ENCODE data around the gene ZNF91.

ZNF91 gene

DNA sequence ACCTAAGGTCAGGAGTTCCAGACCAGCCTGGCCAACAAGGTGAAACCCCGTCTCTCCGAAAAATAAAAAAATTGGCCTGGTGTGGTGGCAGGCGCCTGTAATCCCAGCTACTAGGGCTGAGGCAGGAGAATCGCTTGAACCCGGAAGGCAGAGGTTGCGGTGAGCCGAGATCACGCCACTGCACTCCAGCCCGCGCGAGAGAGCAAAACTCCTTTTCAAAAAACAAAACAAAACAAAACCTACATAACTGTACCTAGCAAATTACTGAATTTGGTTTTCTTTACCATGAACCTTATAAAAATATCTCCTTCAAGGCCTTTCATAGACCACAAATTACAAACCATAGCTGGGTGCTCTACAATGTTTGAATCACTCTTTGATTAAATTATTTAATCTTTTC lies 760 bp downstream of the ZNF91 start:
- in situ Hi-C loops (cut with HindIII; ENCODE audit: low pct_ligation_motif_present, low sequenced_read_pairs), result no loop called here
- Histone ChIP-seq H3K4me3 (ENCODE audit: low read depth, low read length) (peak overlapping the region; percentile 78), H3K27ac (peak overlapping the region; percentile 97), H3K27me3 (replicated peaks) (no peaks in the 10 kb centered on the region), H3K36me3 (replicated peaks) (peaks cover under 1% of the 10 kb centered on the region)
- DNase-seq, result peak; percentile 48
- TF ChIP-seq, protein P1, sequence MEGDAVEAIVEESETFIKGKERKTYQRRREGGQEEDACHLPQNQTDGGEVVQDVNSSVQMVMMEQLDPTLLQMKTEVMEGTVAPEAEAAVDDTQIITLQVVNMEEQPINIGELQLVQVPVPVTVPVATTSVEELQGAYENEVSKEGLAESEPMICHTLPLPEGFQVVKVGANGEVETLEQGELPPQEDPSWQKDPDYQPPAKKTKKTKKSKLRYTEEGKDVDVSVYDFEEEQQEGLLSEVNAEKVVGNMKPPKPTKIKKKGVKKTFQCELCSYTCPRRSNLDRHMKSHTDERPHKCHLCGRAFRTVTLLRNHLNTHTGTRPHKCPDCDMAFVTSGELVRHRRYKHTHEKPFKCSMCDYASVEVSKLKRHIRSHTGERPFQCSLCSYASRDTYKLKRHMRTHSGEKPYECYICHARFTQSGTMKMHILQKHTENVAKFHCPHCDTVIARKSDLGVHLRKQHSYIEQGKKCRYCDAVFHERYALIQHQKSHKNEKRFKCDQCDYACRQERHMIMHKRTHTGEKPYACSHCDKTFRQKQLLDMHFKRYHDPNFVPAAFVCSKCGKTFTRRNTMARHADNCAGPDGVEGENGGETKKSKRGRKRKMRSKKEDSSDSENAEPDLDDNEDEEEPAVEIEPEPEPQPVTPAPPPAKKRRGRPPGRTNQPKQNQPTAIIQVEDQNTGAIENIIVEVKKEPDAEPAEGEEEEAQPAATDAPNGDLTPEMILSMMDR (IDR thresholded peaks at IDR 0.05; ENCODE audit: low read depth, low read length, missing control alignments), result no peak

DNA sequence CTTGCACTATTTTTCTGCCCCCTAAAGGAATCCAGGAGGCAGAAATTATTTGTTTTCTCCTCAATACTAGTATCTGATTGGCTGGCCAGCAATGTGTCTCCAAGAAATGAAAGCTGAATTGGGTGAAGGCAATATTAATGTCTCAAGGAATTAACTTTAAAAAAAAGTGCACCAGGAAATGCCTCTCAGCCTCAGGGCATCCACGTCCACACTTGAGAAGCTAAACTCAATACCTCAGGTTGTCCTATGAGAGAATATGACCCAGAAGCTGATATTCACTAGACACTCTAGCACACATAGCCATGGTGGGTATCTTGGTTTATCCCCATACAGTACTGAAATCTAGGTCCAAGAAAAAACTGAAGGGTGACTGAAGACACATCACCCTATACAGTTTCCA lies 2.1 kb downstream of the ZNF91 start:
- TF ChIP-seq, protein P1 (IDR thresholded peaks at IDR 0.05; ENCODE audit: low read depth, low read length, missing control alignments), result no peak
- in situ Hi-C loops (cut with HindIII; ENCODE audit: low pct_ligation_motif_present, low sequenced_read_pairs), result no loop called here
- no peak for DNase-seq
- no peaks in the 10 kb centered on the region for H3K27me3 ChIP-seq (replicated peaks)
- H3K4me3 ChIP-seq (ENCODE audit: low read depth, low read length), result no peak overlapping the region
- H3K36me3 ChIP-seq (replicated peaks), result peaks cover 2% of the 10 kb centered on the region
- H3K27ac ChIP-seq, result no peak overlapping the region

DNA sequence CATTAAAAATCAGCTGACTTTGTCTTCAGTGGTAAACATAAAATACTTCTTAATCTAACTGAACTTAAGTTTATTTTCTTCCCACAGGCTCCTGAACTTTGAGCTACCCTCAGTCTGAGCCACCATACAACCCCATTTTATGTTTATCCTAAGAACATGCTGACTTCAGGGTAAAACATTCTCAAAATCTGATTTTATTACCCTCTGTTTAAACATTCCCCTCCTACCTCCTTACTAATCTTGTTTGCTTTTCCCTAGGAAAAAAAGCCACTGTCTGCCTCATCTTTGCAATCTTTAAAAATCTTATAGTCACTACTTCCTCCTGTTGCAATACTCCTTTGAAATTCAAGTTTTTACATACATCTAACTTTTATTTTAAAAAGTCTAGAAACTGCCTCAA lies 4.0 kb downstream of the ZNF91 start:
- Histone ChIP-seq H3K27ac (no peak overlapping the region), H3K4me3 (ENCODE audit: low read depth, low read length) (no peak overlapping the region), H3K36me3 (replicated peaks) (peaks cover 2% of the 10 kb centered on the region), H3K27me3 (replicated peaks) (no peaks in the 10 kb centered on the region)
- DNase-seq, result no peak
- in situ Hi-C loops (cut with HindIII; ENCODE audit: low pct_ligation_motif_present, low sequenced_read_pairs), result no loop called here
- TF ChIP-seq, protein P1 (IDR thresholded peaks at IDR 0.05; ENCODE audit: low read depth, low read length, missing control alignments), result no peak

DNA sequence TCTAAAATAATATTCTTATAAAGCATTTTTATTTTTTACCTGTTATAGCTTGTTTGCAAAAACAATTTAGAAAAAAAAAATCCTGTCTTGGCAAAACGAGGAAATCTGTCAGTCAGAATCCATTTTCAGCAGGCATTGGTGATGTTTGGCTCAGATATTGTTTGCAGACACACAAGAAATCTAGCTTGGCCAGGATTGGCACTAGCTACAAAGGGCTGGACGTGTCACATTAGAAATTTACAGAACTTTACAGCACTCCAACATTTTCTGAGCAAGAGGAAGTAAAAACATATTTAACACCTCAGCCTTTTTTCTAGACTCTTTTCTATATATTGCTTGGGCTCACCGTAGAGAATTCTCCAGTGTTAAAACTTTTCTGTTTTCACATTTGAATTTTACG lies 9.9 kb downstream of the ZNF91 start:
- no peak overlapping the region for H3K27ac ChIP-seq
- in situ Hi-C loops (cut with HindIII; ENCODE audit: low pct_ligation_motif_present, low sequenced_read_pairs), result no loop called here
- no peak overlapping the region for H3K4me3 ChIP-seq (ENCODE audit: low read depth, low read length)
- H3K36me3 ChIP-seq (replicated peaks), result peaks cover 22% of the 10 kb centered on the region
- TF ChIP-seq, protein P1 (IDR thresholded peaks at IDR 0.05; ENCODE audit: low read depth, low read length, missing control alignments), result no peak
- no peaks in the 10 kb centered on the region for H3K27me3 ChIP-seq (replicated peaks)
- no peak for DNase-seq

DNA sequence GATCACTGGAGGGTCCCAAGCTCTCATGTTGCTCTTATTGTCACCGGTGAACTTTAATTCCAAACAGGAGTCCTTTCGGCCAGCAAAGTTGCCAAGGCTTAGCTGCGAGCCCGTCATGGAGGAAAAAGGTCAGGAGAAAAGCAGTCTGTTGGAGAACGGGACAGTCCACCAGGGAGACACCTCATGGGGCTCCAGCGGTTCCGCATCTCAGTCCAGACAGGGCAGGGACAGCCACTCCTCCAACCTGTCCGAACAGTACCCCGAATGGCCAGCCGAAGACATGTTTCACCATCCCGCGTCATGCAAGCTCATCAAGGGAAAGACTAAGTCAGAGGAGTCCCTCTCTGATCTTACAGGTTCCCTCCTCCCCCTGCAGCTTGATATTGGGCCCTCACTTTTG lies 10.4 kb downstream of the ZNF91 start:
- in situ Hi-C loops (cut with HindIII; ENCODE audit: low pct_ligation_motif_present, low sequenced_read_pairs), result no loop called here
- Histone ChIP-seq H3K27me3 (replicated peaks) (no peaks in the 10 kb centered on the region), H3K4me3 (ENCODE audit: low read depth, low read length) (no peak overlapping the region), H3K27ac (no peak overlapping the region), H3K36me3 (replicated peaks) (peaks cover 22% of the 10 kb centered on the region)
- TF ChIP-seq, protein P1 (IDR thresholded peaks at IDR 0.05; ENCODE audit: low read depth, low read length, missing control alignments), result no peak
- no peak for DNase-seq

DNA sequence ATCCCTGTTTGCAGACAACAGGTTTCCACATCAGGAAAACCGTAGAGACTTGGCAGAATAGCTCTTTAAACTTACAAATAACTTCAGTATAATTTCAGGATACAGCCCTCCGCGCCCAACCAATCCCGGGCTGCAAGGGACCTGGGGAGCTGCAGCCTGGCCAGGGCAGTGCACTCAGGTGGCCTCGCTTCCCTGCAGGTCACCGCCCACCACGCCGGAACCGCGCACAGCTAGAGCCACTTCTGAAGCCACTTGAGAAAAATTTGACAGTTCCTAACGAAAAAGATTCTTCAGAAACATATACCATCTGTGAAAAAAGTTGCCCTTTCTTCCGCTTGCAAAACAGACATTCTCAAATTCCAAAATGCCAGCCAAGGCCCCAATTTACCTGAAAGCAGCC lies 11.1 kb downstream of the ZNF91 start:
- Histone ChIP-seq H3K36me3 (replicated peaks) (peaks cover 26% of the 10 kb centered on the region), H3K4me3 (ENCODE audit: low read depth, low read length) (no peak overlapping the region), H3K27ac (no peak overlapping the region), H3K27me3 (replicated peaks) (no peaks in the 10 kb centered on the region)
- TF ChIP-seq, protein P1 (IDR thresholded peaks at IDR 0.05; ENCODE audit: low read depth, low read length, missing control alignments), result no peak
- no peak for DNase-seq
- in situ Hi-C loops (cut with HindIII; ENCODE audit: low pct_ligation_motif_present, low sequenced_read_pairs), result no loop called here
